Loucy (cell line): ENCODE measurements around the gene DNAJB12.

Experiments used
- H2AFZ ChIP-seq: fragments of 200-600 bp; sonication (generic); 2 replicates; pipeline ENCODE4 v1.6.0; 2016; ENCODE audit warnings: antibody characterized with exemption, mild to moderate bottlenecking, low read length, moderate library complexity
- H3F3A ChIP-seq: fragments of 200-600 bp; 2 replicates; pipeline ENCODE4 v1.6.0; 2016; ENCODE audit warnings: antibody characterized with exemption, low read depth, mild to moderate bottlenecking
- H3K27me3 ChIP-seq: fragments of 200-600 bp; sonication (generic); 2 replicates; pipeline ENCODE4 v1.6.1; 2014; ENCODE audit warnings: low read length, mild to moderate bottlenecking; ENCODE audit not compliant: insufficient read depth, poor library complexity, severe bottlenecking
- H3K36me3 ChIP-seq: fragments of 200-600 bp; sonication (generic); 2 replicates; pipeline ENCODE4 v1.6.1; 2016; ENCODE audit warnings: low read length; ENCODE audit not compliant: insufficient read depth
- H3K4me1 ChIP-seq: fragments of 200-600 bp; sonication (generic); 2 replicates; pipeline ENCODE4 v1.5.1; 2014; ENCODE audit warnings: low read length, mild to moderate bottlenecking; ENCODE audit not compliant: insufficient read depth, poor library complexity, severe bottlenecking
- H3K4me2 ChIP-seq: fragments of 200-600 bp; sonication (generic); 2 replicates; pipeline ENCODE4 v1.6.0; 2014; ENCODE audit warnings: antibody characterized with exemption, low read length, low read depth, mild to moderate bottlenecking; ENCODE audit not compliant: poor library complexity, severe bottlenecking
- H3K4me3 ChIP-seq: fragments of 200-600 bp; sonication (generic); 2 replicates; pipeline ENCODE4 v1.5.1; 2014; ENCODE audit warnings: low read length, mild to moderate bottlenecking, mixed read lengths; ENCODE audit not compliant: poor library complexity, severe bottlenecking
- H3K79me2 ChIP-seq: fragments of 200-600 bp; sonication (generic); 2 replicates; pipeline ENCODE4 v1.6.1; 2014; ENCODE audit warnings: low read length; ENCODE audit not compliant: insufficient read depth
- H3K9ac ChIP-seq: fragments of 200-600 bp; sonication (generic); 2 replicates; pipeline ENCODE4 v1.6.0; 2014; ENCODE audit warnings: mild to moderate bottlenecking, low read depth, low read length, moderate library complexity; ENCODE audit not compliant: poor library complexity, severe bottlenecking
- H3K9me2 ChIP-seq: fragments of 200-600 bp; sonication (generic); replicated peaks from 2 replicates; pipeline ENCODE4 v1.6.1; 2016; ENCODE audit warnings: low read depth, low read length, mixed read lengths
- H3K9me3 ChIP-seq: fragments of 200-600 bp; sonication (generic); 2 replicates; pipeline ENCODE4 v1.6.1; 2014; ENCODE audit warnings: mild to moderate bottlenecking, antibody characterized with exemption, low read length, low read depth; ENCODE audit not compliant: insufficient read depth
- H4K20me1 ChIP-seq: fragments of 200-600 bp; sonication (generic); 2 replicates; pipeline ENCODE4 v1.6.0; 2014; ENCODE audit warnings: antibody characterized with exemption, low read length, mild to moderate bottlenecking; ENCODE audit not compliant: insufficient read depth, poor library complexity, severe bottlenecking
- CTCF ChIP-seq: fragments of 200-600 bp; sonication (generic); conservative IDR thresholded peaks from 2 replicates; pipeline ENCODE4 v1.5.1; 2014; ENCODE audit warnings: mild to moderate bottlenecking, antibody characterized with exemption, low read length
- EZH2phosphoT487 ChIP-seq: fragments of 200-600 bp; IDR thresholded peaks from 2 replicates; pipeline ENCODE4 v1.6.1; 2018; ENCODE audit warnings: antibody characterized with exemption, mild to moderate bottlenecking, moderate library complexity, borderline replicate concordance

The DNAJB12 gene

GRCh38 chr10:72379062-72379461 lies 24.3 kb upstream of the DNAJB12 start:
- Histone ChIP-seq H3K4me2 (no peak overlapping the region), H3K9ac (no peak overlapping the region), H3K79me2 (no peaks in the 10 kb centered on the region), H3K4me1 (peaks cover 14% of the 10 kb centered on the region), H3F3A (no peaks in the 10 kb centered on the region), H3K9me2 (no peaks in the 10 kb centered on the region), H3K4me3 (no peak overlapping the region), H3K36me3 (peaks cover 7% of the 10 kb centered on the region; the same call in 1 of the 2 replicates), H2AFZ (no peak overlapping the region), H3K27me3 (no peaks in the 10 kb centered on the region), H3K9me3 (no peaks in the 10 kb centered on the region), H4K20me1 (no peaks in the 10 kb centered on the region)
- no peak for TF ChIP-seq EZH2phosphoT487
- no peak for TF ChIP-seq CTCF

DNA sequence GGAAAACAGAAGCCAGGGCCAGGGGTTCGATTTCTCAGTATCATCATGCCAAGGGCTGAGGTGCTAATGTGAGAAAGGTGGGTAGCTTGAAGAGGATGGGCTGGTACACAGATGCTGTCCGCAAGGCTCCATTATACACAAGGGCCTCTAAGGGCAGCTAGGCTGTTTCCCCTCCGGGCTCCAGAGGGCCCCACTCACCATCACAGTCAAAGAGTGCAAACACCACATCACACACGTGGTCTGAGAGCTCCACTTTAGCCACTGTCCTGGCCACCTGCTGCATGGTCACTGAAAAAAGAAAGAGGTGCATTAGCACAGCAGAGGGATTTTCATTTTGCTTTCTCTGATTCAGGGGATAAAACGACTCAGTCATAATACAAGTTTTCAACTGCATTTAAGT lies 20.9 kb upstream of the DNAJB12 start:
- Histone ChIP-seq H3K4me2 (no peak overlapping the region), H3K36me3 (peaks cover 7% of the 10 kb centered on the region; the same call in 1 of the 2 replicates), H2AFZ (no peak overlapping the region), H3K27me3 (no peaks in the 10 kb centered on the region), H3K9ac (no peak overlapping the region), H3K9me3 (no peaks in the 10 kb centered on the region), H4K20me1 (no peaks in the 10 kb centered on the region), H3K4me1 (peaks cover 11% of the 10 kb centered on the region), H3K9me2 (no peaks in the 10 kb centered on the region), H3K4me3 (no peak overlapping the region), H3F3A (peaks cover under 1% of the 10 kb centered on the region; the same call in 1 of the 2 replicates), H3K79me2 (no peaks in the 10 kb centered on the region)
- TF ChIP-seq EZH2phosphoT487: no peak
- peak; percentile 38 for TF ChIP-seq CTCF

DNA sequence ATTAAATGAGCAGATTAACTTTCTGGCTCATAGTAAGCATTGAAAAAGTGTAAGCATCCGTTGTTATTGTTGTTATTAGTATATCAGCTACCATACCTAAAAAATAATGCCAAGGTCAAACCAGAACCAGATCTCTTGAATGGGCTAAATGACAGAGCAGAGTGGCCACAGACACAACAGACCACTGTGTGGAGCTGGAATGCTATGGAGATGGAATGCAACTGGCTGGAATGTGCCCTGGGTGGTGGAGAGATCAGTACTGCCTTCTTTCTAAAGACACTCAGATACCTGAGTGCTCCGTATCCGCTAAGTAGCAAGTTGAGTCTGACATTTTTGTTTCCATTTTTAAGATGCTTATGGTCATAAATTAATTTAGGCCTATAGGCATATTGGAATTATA lies 20.5 kb upstream of the DNAJB12 start:
- Histone ChIP-seq H3K9me3 (no peaks in the 10 kb centered on the region), H3K4me1 (peaks cover 15% of the 10 kb centered on the region), H3K36me3 (peaks cover 7% of the 10 kb centered on the region; the same call in 1 of the 2 replicates), H3K27me3 (no peaks in the 10 kb centered on the region), H3K9me2 (no peaks in the 10 kb centered on the region), H3K4me3 (no peak overlapping the region), H3F3A (peaks cover 4% of the 10 kb centered on the region), H4K20me1 (no peaks in the 10 kb centered on the region), H3K79me2 (no peaks in the 10 kb centered on the region), H3K4me2 (no peak overlapping the region), H3K9ac (no peak overlapping the region), H2AFZ (no peak overlapping the region)
- TF ChIP-seq EZH2phosphoT487 (no peak), CTCF (no peak)
